Ureter (tissue), 1 donor: ENCODE measurements around the gene KCNK2. TPM values are rescaled to one million over a fixed set of nuclear protein-coding genes. Genes with fewer than 3 reads are reported as not detected.
"Not testable (repeated sequence)": the region's sequence is repeated elsewhere in the genome, so short reads cannot be mapped to it uniquely, and the experiment has no call there.

Experiments used
- DNase-seq: peaks from one replicate; pipeline ENCODE4 v3.0.0-alpha.2; 2020; ENCODE audit warnings: low spot score
- total RNA-seq: library from RNA; stranded (reverse); gene quantifications from one replicate; pipeline ENCODE4 v1.2.4, GENCODE V29; 2023
- donor health status: DM: yes; HTN: yes; CAD: no.

The KCNK2 gene
- total RNA-seq, 1 donor from 2014 or later, result 7.2 TPM

DNA sequence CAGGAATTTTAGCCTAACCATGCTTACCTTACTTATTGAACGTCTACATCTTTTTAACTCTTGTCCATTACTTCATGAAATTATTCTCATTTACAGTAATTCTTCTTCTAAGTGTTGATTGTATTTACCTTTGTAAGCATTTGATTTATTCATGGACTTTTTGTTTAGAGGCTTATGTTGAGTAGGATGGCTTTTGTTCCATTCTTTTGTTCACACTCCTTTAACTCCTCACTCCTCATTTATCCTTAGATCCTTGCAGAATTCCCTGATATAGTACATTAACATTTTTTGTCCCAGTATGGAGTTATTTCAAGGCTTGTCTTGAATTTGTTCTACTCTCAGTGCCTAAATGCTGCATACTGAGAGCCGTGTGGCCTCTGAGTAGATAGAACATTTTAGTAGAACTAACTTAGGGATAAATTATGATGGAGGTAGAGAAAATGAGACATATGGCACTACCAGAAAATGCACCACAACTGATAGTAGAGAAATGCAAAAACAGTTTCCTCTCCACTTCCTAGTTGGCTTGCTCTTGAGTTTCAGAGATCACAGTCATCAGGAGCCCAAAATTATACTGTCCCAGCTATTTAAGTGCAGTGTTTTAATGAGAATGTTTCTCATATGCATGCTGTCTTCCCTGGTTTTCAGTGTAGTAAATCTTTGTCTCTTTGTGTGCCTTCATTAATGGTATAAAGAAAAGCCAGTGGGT lies 69.5 kb downstream of the KCNK2 start:
- no peak for DNase-seq

DNA sequence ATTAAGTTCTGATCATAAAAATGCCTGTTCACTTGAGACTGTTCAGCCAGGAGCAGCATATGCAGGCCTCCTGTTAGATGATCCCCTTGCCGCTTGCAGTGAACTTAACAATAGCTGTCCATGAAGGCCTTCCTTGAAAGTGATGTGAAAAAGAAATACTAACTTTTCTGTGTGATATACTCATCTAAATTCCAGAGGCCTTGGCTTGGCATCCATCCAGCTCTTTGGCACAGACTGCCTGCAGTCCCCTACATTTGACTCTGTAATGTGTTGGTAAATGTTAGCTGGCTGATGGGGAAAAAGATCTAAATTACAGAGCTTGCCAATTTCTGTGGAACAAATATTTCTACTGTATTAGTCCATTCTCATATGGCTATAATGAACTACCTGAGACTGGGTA lies 73.7 kb downstream of the KCNK2 start:
- no peak for DNase-seq

DNA sequence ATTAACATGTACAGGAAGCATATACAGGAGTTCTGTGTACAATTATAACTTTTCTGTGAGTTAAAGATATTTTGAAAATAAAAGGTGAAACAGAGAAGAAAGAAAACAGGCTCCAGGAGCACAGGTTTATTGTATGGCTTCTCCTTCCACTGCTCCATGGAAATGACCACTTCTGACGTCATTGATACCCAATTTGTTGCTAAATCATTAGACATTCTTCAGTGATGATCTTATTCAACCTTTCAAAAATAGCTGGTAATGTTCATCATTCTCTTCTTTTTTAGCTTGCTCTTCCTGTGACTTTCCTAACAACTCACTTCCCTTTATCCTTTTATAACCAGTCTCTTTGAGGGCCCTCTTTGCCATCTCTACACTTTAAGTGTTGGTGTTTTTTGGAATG lies 77.8 kb downstream of the KCNK2 start:
- DNase-seq, result no peak

DNA sequence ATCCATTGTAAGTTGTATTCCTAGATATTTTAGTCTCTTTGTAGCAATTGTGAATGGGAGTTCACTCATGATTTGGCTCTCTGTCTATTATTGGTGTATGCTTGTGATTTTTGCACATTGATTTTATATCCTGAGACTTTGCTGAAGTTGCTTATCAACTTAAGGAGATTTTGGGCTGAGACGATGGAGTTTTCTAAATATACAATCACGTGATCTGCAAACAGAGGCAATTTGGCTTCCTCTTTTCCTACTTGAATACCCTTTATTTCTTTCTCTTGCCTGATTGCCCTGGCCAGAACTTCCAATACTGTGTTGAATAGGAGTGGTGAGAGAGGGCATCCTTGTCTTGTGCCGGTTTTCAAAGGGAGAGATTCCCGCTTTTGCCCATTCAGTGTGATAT lies 80.6 kb downstream of the KCNK2 start:
- DNase-seq, result not testable (repeated sequence)

DNA sequence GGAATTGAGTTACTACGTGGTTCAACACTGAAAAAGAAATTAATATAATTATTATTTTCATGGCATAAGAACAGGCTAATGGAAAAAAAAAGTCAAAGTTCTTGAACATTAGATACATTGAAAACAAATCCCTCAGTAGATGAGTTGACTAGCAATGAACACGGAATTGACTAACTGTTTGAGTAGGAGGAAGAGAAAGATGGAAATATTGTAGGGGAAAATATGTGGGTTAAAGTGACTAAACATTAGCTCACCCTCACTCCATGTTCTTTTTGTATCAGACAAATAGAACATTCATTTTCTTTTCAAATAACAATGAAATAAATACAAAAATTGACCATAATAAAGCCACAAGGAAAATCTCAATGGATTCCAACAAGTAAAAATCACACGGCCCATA lies 84.3 kb downstream of the KCNK2 start:
- DNase-seq, result no peak

DNA sequence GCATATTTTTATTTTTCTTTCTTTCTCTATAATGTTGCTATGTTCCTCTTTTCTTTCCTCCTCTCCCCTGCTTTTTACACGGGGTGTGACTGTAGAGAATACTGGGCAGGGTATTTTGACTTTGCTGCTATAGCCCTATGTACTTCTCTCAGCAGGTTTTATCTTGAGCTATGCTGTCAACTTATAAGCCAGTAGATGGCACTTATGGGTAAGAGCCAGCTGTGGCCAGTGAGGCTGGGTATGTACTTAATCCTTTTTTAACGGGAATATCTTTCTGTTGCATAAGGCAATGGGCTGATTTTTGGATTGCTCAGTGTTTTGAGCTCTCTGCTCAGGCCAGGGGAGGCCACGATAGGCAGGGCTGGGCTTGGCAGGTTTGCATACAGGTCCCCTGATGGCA lies 99.0 kb downstream of the KCNK2 start:
- no peak for DNase-seq

DNA sequence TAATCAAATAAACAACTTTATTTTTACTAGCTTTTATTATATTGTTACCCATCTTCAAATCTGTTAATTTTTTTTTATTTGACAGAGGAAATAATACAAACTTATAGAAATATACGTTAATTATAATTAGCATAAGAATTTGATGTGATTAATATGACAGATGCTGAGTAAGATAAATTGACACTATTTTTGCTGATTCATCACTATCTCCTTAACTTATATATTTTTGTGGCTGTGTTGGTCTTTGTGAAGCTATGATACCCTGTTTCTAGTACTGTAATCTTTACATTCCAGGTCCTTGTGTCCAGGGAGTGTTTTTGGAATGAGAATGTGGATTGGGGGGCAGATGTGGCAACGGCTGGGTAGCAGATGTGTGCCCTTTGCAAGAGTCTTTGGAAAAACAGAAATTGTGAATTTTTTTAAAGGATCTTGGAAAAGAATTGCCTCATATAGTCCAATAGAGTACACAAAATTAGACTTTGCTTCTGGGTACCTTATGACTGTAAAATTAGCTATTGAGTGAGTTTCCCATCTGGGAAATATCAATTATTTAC lies 102.6 kb downstream of the KCNK2 start:
- no peak for DNase-seq

DNA sequence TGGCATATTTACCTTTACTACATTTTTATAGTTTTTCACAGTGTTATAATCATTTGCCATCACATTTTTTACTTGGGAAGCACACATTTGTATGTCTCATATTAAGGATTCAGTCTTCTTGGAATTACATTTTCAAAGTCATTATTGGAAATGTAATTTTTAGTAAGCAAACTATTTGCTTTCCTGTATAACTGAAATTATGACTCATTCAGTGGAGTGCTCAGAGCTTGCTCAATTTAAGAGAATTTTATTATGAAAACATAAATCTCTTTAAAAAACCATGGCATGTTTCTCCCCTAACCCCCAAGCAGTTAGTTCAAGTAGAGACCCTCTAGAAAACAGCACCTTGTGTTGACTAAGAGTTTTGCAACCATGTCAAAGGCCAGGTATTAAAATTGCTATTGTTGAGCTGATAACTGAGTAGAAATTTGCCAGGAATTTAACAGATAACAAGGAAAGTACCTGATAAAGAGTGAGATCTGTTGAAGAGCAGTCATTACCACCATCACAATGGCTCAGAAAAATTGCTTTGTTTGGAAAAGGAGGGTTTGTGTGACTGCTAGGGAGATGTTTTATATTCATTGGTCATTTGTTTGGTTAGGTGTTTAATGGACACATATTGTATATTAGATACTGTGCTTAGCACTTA lies 105.9 kb downstream of the KCNK2 start:
- DNase-seq, result no peak

DNA sequence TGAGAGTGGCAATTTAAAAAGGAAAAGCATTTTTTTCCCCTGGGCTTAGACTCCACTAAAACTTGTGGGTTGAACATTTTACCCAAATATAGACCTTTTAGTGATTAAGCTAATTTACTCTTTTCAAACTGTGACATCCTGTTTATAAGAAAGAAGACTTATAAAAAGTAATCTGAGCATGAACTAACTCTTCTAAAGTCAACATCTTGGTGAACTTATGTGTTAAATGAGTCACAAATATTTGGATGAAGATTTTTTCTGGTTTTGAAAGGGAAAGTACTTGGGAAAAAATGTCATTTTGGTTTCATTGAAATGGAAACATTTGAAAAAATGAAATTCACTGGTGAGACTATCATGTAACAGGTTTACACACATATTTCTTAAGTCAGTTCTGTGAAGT lies 109.8 kb downstream of the KCNK2 start:
- no peak for DNase-seq

DNA sequence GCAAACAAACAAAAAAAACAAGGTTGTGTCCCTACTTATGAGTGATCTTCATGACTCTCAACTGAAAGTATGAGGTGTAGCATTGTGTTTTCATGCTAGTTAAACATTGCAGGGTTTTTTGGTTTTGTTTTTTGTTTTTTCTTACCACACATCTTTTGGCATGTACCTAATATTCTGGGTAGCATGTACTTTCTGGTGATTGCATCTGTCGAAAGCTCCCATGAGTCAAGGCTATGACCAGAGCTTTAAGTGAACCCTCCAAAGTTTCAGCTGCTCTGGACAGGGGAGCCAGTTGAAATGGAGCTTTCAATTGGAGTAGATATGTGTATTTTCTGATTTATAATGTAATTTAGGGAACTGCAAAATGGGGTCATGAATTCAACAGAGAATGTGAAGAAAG lies 115.5 kb downstream of the KCNK2 start:
- DNase-seq, result no peak

DNA sequence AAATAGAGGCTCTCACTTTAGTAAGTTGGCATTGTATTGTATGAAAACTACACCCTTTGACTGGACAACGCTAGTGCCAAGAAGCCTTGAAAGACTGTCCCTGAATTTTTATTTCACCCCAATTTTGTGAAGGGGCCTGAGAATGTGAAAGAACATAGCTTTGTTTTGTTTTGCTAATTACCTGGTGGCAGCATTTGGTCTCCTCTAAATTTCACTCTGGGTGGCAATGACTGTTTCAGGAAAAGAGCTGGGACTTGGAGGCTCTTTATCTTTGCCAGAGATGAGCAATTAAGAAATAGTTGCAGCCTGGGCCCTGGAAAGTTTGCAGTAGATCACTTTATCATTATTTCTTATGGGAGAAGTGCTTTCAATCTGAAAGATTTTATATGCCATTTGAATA lies 117.6 kb downstream of the KCNK2 start:
- DNase-seq, result no peak

DNA sequence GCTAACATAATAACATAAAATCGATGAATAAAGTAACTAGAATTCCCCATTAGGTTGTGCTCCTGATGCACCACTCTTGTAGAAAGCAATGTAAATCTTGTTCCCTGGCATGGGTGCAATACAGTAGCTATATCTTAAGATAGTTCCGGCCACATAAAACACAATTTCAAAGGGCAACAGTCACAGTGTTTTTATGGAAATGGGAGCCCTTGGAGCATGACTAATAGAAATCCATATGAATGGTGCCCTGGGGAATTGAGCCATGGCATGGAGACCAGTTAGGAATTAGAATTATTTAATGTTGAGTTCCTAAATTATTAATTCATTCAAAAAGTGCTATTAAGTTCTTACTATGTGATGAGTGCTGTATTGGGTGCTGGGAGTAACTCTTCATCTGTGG lies 118.7 kb downstream of the KCNK2 start:
- DNase-seq, result no peak

DNA sequence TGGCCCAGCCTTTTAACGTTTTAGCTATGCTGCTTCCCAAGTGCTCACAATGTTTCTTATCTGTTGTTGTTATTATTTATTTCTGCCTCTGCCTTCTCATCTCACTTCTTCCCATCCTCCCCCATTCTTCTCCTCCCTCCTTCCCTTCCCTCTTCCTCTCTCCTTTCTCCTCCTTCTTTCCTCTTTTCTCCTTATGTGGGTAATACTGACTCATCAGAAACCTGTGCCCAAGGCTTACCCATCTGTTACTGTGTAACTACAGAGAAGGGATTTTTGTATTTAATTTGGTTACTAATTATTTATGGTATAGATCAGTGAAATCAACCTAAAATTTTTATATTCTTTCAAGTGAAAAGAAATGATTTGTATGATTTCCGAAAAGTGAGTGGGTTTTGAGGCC lies 120.3 kb downstream of the KCNK2 start:
- DNase-seq, result no peak

DNA sequence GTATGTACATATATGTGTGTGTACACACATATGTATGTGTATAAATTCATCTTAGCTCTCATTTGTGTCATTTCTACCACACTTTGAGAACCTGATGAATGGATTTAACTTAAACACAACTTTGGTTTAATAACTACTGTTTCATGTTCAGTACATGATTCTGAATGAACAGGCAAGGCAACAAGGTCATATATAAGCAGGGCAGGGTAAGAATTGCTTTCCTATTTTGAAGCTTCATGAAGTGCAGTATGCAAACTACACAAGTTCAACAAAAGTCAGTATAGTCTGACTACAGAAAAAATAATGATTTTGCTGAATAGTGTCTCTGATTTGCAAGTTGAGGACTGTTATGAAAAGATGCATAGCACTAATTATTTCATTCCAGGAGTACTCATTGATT lies 127.6 kb downstream of the KCNK2 start:
- DNase-seq, result no peak

DNA sequence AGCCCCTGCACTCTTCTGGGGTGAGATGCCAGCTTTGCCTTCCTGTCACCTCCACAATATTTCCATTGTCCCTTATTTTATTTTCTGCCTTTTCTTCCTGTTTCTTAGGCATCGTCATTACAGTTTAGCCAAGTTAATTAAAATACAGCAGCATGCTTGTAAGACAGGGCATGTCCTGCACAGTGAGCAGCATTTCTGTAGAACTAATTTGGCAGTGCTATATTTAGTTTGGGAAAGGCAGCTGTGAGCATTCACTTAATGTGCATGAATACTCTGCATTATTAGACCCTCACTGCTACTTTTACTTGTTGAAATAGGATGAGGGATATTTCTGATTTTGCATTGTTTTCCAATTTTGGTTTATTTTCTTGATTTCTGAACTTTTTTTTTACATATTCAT lies 133.3 kb downstream of the KCNK2 start:
- no peak for DNase-seq

DNA sequence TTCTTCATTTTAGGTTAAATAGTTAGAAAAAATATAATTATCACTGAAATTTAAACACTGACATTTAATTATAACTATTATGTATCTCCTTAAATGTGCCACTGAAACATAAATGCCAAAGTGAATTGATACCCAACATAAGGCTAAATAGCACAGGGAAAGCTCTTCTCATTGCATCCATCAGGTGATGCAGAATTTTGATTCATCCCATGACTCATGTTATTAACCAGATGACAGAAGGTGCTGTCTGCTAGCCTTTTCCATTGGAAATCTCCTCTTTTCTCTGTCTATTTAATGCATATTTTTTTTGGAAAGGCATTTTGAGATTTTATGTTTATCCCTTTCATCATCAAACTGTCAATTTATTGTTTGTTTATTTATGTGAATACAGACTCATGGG lies 136.8 kb downstream of the KCNK2 start:
- DNase-seq, result no peak

DNA sequence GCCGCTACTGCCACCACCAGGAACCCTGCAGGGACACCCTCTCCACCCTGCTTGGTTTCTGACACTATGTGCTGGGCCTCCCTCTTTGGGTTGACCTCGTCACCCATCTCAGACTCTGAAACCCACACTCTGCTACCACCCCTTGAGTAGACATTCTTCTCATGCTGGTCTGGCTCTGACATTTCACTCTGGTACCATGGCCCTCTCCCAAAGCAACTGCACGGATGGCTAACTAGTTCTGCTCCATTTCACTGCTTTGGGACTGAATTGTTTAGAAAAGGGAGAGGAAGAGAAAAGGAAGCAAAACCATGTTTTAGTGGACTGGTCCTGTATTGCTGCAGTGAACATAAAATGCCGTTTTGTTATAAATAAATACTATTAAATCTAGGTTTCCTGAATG lies 137.8 kb downstream of the KCNK2 start:
- DNase-seq, result no peak

DNA sequence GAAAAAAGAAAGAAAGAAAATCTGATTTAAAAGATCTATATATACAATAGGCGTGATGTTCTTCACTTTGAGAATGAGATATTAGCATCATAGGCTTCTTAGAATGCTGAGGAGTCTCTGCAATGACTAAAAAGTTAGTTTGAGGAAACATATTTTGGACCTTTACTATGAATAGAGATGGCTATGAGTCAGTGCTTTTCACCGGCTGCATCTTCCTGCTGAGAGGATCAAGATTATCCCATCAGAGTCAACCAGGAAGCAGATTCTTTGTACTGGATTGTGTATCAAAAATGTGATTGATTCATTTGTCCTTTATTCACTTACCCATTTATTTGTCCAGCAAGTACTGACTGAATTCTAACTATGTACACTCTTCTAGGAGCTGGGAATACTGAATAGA lies 144.2 kb downstream of the KCNK2 start:
- DNase-seq, result no peak

DNA sequence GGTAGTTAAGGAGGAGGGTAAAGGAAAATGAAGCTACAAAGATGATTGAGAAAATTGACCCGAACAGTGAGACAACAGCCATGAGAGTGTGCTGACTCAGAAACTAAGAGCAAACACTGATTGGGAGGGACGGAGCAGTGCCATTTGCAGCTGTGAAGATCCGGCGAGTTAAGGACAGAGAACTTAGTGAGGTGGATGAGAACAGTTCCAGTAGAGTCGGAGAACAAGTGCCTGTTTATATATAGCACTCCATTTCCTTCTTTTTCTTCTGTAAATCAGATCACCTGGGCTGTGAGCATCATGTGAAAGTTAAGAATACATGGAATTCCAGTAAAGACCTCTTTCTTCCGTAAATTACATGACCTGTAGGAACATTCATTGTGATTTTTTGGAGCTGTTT lies 145.7 kb downstream of the KCNK2 start:
- DNase-seq, result no peak

DNA sequence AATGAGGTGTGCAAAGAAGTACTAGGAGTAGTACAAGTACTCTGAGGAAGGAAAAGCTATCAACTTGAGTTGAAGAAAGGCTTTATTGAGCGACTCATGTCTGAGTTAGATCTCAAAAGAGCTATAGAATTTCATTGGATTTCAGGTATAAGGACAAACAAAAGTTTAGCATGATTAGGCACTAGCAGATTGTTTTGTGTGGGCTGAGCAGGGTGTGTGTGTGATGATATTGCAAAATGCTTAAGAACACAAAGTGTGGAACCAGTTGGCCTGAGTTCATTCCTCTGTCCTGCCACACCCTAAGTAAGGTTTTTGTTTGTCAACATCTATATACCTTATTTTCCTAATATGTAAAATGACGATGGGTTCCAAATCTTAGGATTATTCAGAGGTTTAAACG lies 158.9 kb downstream of the KCNK2 start:
- DNase-seq, result no peak

DNA sequence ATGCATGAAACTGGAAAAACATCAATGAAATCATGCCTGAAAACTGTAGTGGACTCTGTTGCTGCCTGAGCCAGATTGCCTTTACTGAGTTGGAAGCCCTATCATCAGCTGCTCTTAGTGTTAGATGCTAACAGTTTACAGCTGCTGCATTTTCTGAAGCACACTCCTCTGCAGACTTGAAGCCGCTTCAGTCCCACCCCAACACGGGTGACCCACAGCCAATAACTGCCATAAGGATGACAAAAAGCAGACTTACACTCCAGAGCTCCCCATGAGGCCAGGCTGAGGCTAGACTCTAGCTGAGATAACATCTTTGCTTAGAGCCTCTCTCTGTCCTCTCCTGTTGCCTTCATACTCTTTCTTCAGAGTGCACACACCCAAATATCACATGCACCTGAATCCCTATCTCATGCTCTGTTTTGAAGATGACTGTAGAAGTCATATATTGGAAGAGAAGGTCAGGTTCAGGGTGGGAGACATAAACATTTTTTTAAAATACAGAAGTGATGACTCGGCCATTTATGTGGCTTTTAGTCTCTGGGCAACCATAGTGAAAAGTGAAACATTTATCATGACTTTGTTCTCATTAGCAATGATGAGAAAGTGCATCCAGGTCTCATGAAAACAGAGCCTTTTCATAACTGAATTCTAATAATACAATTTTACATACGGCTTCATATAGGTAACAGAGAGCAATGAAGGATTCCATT lies 161.0 kb downstream of the KCNK2 start:
- no peak for DNase-seq

DNA sequence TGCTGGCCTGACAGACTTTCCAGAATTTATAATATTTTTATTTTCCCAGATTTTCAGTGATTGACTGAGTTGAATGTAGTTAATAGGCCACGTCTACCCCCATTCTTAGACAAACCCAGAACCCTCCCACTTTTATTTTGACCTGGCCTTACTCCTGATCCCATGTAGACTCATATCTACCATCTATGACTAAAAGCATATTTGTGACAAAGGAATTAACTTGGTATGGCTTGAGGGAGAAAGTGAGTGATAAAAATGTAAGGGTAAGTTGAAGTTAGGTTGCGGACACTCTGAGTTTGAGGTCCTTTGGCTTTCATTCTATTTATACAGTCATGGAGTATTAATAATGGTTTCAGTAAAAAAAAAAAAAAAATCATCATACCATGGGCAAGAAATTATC lies 168.4 kb downstream of the KCNK2 start:
- no peak for DNase-seq

DNA sequence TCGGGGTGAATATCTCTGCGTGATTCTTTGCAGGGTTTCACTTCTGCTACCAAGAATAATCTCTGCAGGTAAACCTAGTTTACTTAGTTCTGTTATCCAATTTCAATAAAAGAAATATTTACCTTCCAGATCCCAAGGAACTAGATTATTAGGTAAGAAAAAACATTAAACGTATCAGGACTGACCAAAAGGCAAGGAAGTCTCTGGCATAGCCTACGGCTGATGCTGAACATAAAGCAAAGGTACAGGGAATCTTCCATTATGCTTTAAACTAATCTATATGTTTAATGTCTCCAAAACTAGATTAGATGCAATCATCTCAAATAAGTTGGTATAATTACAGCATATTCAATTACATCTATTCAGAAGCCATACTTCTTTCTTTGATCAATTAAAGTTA lies 168.9 kb downstream of the KCNK2 start:
- no peak for DNase-seq
